NCI-H774 (cell line): ENCODE data around the gene KRT9.

ENCODE experiments used
- DNase-seq: peaks from one replicate; lab custom pipeline; 2025; lab: John Stamatoyannopoulos, UW

The KRT9 gene

GRCh38 chr17:41529491-41529915 lies 42.4 kb downstream of the KRT9 start:
- DNase-seq: peak; percentile 33

GRCh38 chr17:41528959-41529353 lies 42.9 kb downstream of the KRT9 start:
- DNase-seq: peak; percentile 69

GRCh38 chr17:41527063-41528023 lies 44.5 kb downstream of the KRT9 start:
- peak; percentile 25 for DNase-seq

- DNase-seq: no peak
Measured at GRCh38 chr17:41524261-41524660, 47.6 kb downstream of the KRT9 start.

GRCh38 chr17:41523787-41524186 lies 48.1 kb downstream of the KRT9 start:
- DNase-seq: no peak

- no peak for DNase-seq
Measured at GRCh38 chr17:41523225-41523593, 48.6 kb downstream of the KRT9 start.

- no peak for DNase-seq
Measured at GRCh38 chr17:41522301-41523224, 49.3 kb downstream of the KRT9 start.

GRCh38 chr17:41521574-41522261 lies 50.1 kb downstream of the KRT9 start:
- no peak for DNase-seq

GRCh38 chr17:41520821-41521521 lies 50.9 kb downstream of the KRT9 start:
- DNase-seq: peak; percentile 28

GRCh38 chr17:41519501-41520224 lies 52.2 kb downstream of the KRT9 start:
- DNase-seq: peak; percentile 86

- peak; percentile 44 for DNase-seq
Measured at GRCh38 chr17:41518789-41519449, 52.9 kb downstream of the KRT9 start, which contains the start of gene KRT15. KRT15 (minus strand) TSS chr17:41518890; CDS start chr17:41518827, 63 bp downstream.

GRCh38 chr17:41518031-41518430 lies 53.8 kb downstream of the KRT9 start:
- DNase-seq: no peak

- no peak for DNase-seq
Measured at GRCh38 chr17:41516830-41517283, 55.0 kb downstream of the KRT9 start.

GRCh38 chr17:41516147-41516829 lies 55.6 kb downstream of the KRT9 start:
- DNase-seq: no peak
